Common myeloid progenitor, CD34-positive (primary cell): Measurements from ENCODE around the gene TPTE2.
"Not testable (repeated sequence)": the region's sequence is repeated elsewhere in the genome, so short reads cannot be mapped to it uniquely, and the experiment has no call there.

Experiments
- CTCF ChIA-PET: fragments of 350-600 bp; sonication (Branson Sonifier 250); formaldehyde crosslinking; loops from one replicate; lab custom pipeline; 2021; ENCODE audit warnings: antibody characterized with exemption; lab: Charles Lee
- POLR2A ChIA-PET: fragments of 350-600 bp; sonication (Branson Sonifier 250); formaldehyde crosslinking; loops from one replicate; lab custom pipeline; 2021; ENCODE audit warnings: antibody characterized with exemption; lab: Charles Lee
- DNase-seq, 3 donors: peaks; one replicate each; pipeline versions ENCODE4 v3.0.0 to v3.0.0-alpha.2; 2013
- H3K27ac ChIP-seq, 2 experiments: 1 replicate in 1 of 2; 2 replicates in 1 of 2; pipeline ENCODE4 v1.7.0; 2013; ENCODE audit warnings: inconsistent platforms in 2 of 2, low read length in 2 of 2, mild to moderate bottlenecking in 2 of 2, low read depth in 1 of 2, moderate library complexity in 1 of 2; ENCODE audit not compliant: severe bottlenecking in 2 of 2, insufficient read depth in 1 of 2, poor library complexity in 1 of 2
- H3K27me3 ChIP-seq, 5 experiments: replicated peaks in 2 of 5; 1 replicate in 3 of 5; 2 replicates in 2 of 5; pipeline versions ENCODE4 v1.6.1 to v1.7.0; 2013; ENCODE audit warnings: low read length in 4 of 5, mild to moderate bottlenecking in 2 of 5, moderate library complexity in 2 of 5, inconsistent platforms in 1 of 5; ENCODE audit not compliant: insufficient read depth in 5 of 5, control insufficient read depth in 4 of 5
- H3K36me3 ChIP-seq, 4 experiments: 1 replicate in 2 of 4; 2 replicates in 2 of 4; pipeline versions ENCODE4 v1.6.1 to v1.7.0; 2013; ENCODE audit warnings: low read length in 3 of 4, control low read depth in 1 of 4, mild to moderate bottlenecking in 1 of 4; ENCODE audit not compliant: control insufficient read depth in 4 of 4, insufficient read depth in 4 of 4
- H3K4me1 ChIP-seq, 4 experiments: 1 replicate in 3 of 4; 2 replicates in 1 of 4; pipeline versions ENCODE4 v1.6.1 to v1.7.1; 2013; ENCODE audit warnings: low read length in 3 of 4, mild to moderate bottlenecking in 3 of 4, control low read depth in 1 of 4, inconsistent platforms in 1 of 4, moderate library complexity in 1 of 4; ENCODE audit not compliant: control insufficient read depth in 4 of 4, insufficient read depth in 4 of 4; ENCODE audit errors: control extremely low read depth in 1 of 4
- H3K4me3 ChIP-seq, 7 experiments: 1 replicate in 4 of 7; 2 replicates in 3 of 7; pipeline versions ENCODE4 v1.5.1 to v1.7.0; 2013; ENCODE audit warnings: mild to moderate bottlenecking in 7 of 7, low read length in 6 of 7, moderate library complexity in 6 of 7, inconsistent platforms in 2 of 7, low read depth in 2 of 7, control low read depth in 1 of 7; ENCODE audit not compliant: insufficient read depth in 4 of 7, control insufficient read depth in 1 of 7; ENCODE audit errors: extremely low read depth in 1 of 7
- H3K9me3 ChIP-seq, 5 experiments: 1 replicate in 4 of 5; 2 replicates in 1 of 5; pipeline versions ENCODE4 v1.6.1 to v1.7.1; 2013; ENCODE audit warnings: low read length in 4 of 5, mild to moderate bottlenecking in 2 of 5, inconsistent platforms in 1 of 5, low read depth in 1 of 5, moderate library complexity in 1 of 5; ENCODE audit not compliant: control insufficient read depth in 4 of 5, insufficient read depth in 2 of 5; ENCODE audit errors: control extremely low read depth in 1 of 5
- WGBS: methylation state at CpG from one replicate; pipeline ENCODE4 v1.1.5; 2013; ENCODE audit not compliant: insufficient coverage; 5-methylcytosine and 5-hydroxymethylcytosine counted together

The TPTE2 gene

GRCh38 chr13:19549245-19549644 lies 12.1 kb downstream of the TPTE2 start:
- POLR2A ChIA-PET, result interaction anchor here (0.6 kb wide), 1 partner anchor 721 kb away, joined by 5 read pairs; no protein-coding TSS in a partner anchor
- WGBS, result 100% methylated on average over 1 of the region's 4 CpGs
- H3K27ac ChIP-seq, DNase-seq, H3K27me3 ChIP-seq, H3K4me1 ChIP-seq, H3K36me3 ChIP-seq, H3K4me3 ChIP-seq, H3K9me3 ChIP-seq, CTCF ChIA-PET: not testable (repeated sequence)

DNA sequence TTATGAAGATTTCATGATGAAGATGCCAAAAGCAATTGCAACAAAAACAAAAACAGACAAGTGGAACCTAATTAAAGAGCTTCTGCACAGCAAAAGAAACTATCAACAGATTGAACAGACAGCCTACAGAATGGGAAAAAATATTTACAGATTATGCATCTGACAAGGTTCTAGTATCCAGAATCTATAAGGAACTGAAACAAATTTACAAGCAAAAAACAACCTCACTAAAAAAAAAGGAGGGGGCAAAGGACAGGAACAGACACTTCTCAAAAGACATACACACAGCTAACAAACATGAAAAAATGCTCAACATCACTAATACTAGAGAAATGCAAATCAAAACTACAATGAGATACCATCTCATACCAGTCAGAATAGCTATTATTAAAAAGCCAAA lies 35.7 kb downstream of the TPTE2 start:
- H3K27ac ChIP-seq, CTCF ChIA-PET, H3K4me1 ChIP-seq, H3K4me3 ChIP-seq, DNase-seq, H3K27me3 ChIP-seq, H3K9me3 ChIP-seq, H3K36me3 ChIP-seq, POLR2A ChIA-PET: not testable (repeated sequence)

DNA sequence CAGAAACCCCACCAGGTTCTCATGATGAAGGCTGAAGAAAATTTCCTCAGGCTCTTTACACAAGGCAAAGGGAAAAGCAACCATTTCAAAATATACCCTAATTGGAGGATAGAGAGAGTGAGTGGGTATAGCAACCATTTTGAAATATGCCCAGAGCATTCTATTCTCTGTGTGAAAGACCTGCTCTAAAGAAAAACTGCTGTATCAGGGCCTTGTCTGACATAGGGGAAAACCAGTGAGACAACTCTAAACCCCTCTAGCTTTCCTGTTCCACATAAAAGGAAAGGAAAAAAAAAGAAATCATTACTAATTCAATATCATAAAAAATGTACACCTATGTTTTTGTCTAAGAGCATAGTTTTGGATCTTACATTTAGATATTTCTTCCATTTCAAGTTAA lies 42.3 kb downstream of the TPTE2 start:
- Histone ChIP-seq H3K36me3 (no peaks in the 10 kb centered on the region), H3K9me3 (no peaks in the 10 kb centered on the region), H3K4me3 (no peak overlapping the region), H3K4me1 (no peaks in the 10 kb centered on the region), H3K27ac (no peak overlapping the region), H3K27me3 (no peaks in the 10 kb centered on the region)
- ChIA-PET POLR2A (no interaction called here), CTCF (no interaction called here)
- DNase-seq, result no peak

GRCh38 chr13:19507623-19508022 lies 53.7 kb downstream of the TPTE2 start:
- POLR2A ChIA-PET, H3K4me1 ChIP-seq, CTCF ChIA-PET, DNase-seq, H3K27me3 ChIP-seq, H3K9me3 ChIP-seq, H3K36me3 ChIP-seq, H3K27ac ChIP-seq, H3K4me3 ChIP-seq: not testable (repeated sequence)
- WGBS, result 81% methylated on average over 3 of the region's 5 CpGs

GRCh38 chr13:19460126-19460525 lies 101.2 kb downstream of the TPTE2 start:
- WGBS, result 58% methylated on average over 6 of the region's 9 CpGs
- POLR2A ChIA-PET, CTCF ChIA-PET: not testable (repeated sequence)

DNA sequence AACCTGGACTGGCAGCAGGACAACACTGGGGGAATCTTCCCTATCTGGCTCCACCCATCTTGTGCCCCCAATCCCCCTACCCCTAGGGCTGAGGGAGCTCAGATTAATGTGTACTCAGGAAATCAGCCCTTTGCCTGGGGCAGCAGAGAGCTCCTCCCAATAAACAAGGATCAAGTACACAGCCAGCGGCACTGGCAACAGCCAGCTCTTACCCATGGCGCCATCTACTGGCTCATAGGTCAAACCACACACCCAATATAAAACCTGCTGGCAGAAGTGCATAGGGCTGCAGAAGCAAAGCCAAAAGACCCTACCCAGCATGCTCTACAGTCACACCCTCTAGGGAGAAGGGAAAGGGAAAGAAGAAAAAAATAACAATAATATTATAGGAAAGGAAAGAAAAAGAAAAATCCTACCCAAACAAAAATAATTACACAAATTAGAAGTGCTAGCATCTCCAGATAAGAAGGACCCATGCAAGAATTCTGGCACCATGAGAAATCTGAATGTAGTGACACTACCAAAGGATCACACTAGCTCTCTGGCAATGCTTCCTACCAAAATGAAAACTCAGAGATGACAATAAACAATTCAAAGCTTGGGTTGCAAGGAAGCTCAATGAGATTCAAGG lies 122.2 kb downstream of the TPTE2 start:
- H3K4me1 ChIP-seq, H3K36me3 ChIP-seq, H3K9me3 ChIP-seq, H3K27ac ChIP-seq, CTCF ChIA-PET, H3K4me3 ChIP-seq, H3K27me3 ChIP-seq, POLR2A ChIA-PET: not testable (repeated sequence)
- no CpG with 5 or more reads among the region's 2 CpGs for WGBS
- peak; percentile 5 to 53 (median 51) for DNase-seq

More at GRCh38 chr13:19460126-19460525, 101.2 kb downstream of the TPTE2 start:
- not testable (repeated sequence) for H3K36me3 ChIP-seq, H3K4me1 ChIP-seq, H3K4me3 ChIP-seq, H3K27me3 ChIP-seq, H3K9me3 ChIP-seq, H3K27ac ChIP-seq, DNase-seq

- H3K4me1 ChIP-seq, DNase-seq, CTCF ChIA-PET, H3K9me3 ChIP-seq, H3K27me3 ChIP-seq, POLR2A ChIA-PET, H3K27ac ChIP-seq, H3K36me3 ChIP-seq, H3K4me3 ChIP-seq: not testable (repeated sequence)
- WGBS, result 92% methylated on average over 3 of the region's 6 CpGs
These were observed 123.6 kb downstream of the TPTE2 start for GRCh38 chr13:19437780-19438179.
